Natural killer cell treated with Interleukin-12 subunit alpha and Interleukin-12 subunit beta and Interleukin-15 and Interleukin-18, amount 100 ng/mL, for 72 hours (primary cell): ENCODE measurements around the gene BDH1. TPM values are rescaled to one million over a fixed set of nuclear protein-coding genes. Genes with fewer than 3 reads are reported as not detected.
"Not testable (repeated sequence)": the region's sequence is repeated elsewhere in the genome, so short reads cannot be mapped to it uniquely, and the experiment has no call there.

Experiments
- ATAC-seq, 2 donors: fragments of 150-1000 bp; cut with Tn5 transposase in 1 of 2; sonication (Bioruptor Pico), chemical (Tn5 transposase) in 1 of 2; 2 replicates each; pipeline ENCODE4 v1.10.0; 2021
- DNase-seq: peaks from one replicate; pipeline ENCODE4 v3.0.0; 2022; ENCODE audit warnings: low spot score
- H3K27ac Mint-ChIP-seq, 2 donors: 1 replicate in 1 of 2; 2 replicates in 1 of 2; pipeline ENCODE4 v1.8.0; 2022; ENCODE audit warnings: mixed read lengths in 2 of 2, mild to moderate bottlenecking in 1 of 2, moderate library complexity in 1 of 2
- H3K27me3 Mint-ChIP-seq, 2 donors: 1 replicate in 1 of 2; 2 replicates in 1 of 2; pipeline ENCODE4 v1.8.0; 2022; ENCODE audit warnings: mixed read lengths in 2 of 2
- H3K36me3 Mint-ChIP-seq: one replicate; pipeline ENCODE4 v1.8.0; 2022; ENCODE audit warnings: mixed read lengths
- H3K4me1 Mint-ChIP-seq, 2 donors: 1 replicate in 1 of 2; 2 replicates in 1 of 2; pipeline ENCODE4 v1.8.0; 2022; ENCODE audit warnings: low read depth in 2 of 2, mixed read lengths in 2 of 2, mild to moderate bottlenecking in 1 of 2
- H3K4me3 Mint-ChIP-seq: one replicate; pipeline ENCODE4 v1.8.0; 2022; ENCODE audit warnings: mixed read lengths
- H3K9me3 Mint-ChIP-seq: 2 replicates; pipeline ENCODE4 v1.8.0; 2022; ENCODE audit warnings: mixed read lengths
- total RNA-seq, 2 donors: library from RNA; stranded (reverse); gene quantifications; one replicate each; pipeline ENCODE4 v1.2.3, GENCODE V29; 2022

Gene BDH1
- total RNA-seq, 2 donors from 2014 or later: 62.4 to 136 TPM

DNA sequence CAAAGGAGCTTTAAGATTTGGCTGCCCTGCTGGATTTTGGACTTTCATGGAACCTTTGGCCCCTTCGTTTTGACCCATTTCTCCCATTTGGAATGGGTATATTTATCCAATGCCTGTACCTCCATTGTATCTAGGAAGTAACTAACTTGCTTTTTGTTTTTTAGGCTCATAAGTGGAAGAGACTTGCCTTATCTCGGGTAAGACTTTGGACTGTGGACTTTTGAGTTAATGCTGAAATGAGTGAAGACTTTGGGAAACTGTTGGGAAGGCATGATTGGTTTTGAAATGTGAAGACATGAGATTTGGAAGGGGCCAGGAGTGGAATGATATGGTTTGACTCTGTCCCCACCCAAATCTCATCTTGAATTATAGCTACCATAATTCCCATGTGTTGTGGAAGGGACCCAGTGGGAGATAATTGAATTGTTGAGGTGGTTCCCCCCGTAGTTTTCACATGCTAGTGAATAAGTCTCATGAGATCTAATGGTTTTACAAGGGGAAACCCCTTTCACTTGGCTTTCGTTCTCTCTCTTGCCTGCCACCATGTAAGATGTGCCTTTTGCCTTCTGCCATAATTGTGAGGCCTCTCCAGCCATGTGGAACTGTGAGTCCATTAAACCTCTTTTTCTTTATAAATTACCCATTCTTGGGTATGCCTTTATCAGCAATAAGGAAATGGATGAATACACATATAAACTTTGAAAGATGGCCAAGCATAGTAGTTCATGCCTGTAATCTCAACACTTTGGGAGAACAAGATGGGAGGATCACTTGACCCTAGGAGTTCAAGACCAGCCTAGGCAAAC, 15.5 kb upstream of the BDH1 start:
- not testable (repeated sequence) for DNase-seq, H3K4me3 Mint-ChIP-seq, H3K9me3 Mint-ChIP-seq, H3K4me1 Mint-ChIP-seq, H3K27ac Mint-ChIP-seq, ATAC-seq
- H3K27me3 Mint-ChIP-seq: peaks cover 24 to 38% of the 10 kb centered on the region in 2 donors
- peaks cover 20% of the 10 kb centered on the region for H3K36me3 Mint-ChIP-seq

DNA sequence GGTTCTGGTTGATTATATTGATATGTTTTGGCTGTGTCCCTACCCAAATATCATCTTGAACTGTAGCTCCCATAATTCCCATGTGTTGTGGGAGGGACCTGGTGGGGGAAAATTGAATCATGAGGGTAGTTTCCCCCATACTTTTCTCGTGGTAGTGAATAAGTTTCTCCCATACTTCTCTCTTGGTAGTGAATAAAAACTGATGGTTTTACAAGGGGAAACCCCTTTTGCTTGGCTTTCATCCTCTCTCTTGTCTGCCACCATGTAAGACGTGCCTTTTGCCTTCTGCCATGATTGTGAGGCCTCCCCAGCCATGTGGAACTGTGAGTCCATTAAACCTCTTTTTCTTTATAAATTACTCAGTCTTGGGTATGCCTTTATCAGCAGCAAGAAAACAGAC, 13.7 kb upstream of the BDH1 start:
- peaks cover 20% of the 10 kb centered on the region for H3K36me3 Mint-ChIP-seq
- not testable (repeated sequence) for H3K4me3 Mint-ChIP-seq, DNase-seq, H3K4me1 Mint-ChIP-seq, H3K9me3 Mint-ChIP-seq, H3K27ac Mint-ChIP-seq, ATAC-seq
- H3K27me3 Mint-ChIP-seq: peaks cover 24 to 32% of the 10 kb centered on the region in 2 donors

- H3K27ac Mint-ChIP-seq: no peak overlapping the region
- no peak for DNase-seq
- H3K4me3 Mint-ChIP-seq: no peak overlapping the region
- H3K4me1 Mint-ChIP-seq: no peaks in the 10 kb centered on the region
- peaks cover 29% of the 10 kb centered on the region for H3K36me3 Mint-ChIP-seq
- peaks cover 22 to 35% of the 10 kb centered on the region in 2 donors for H3K27me3 Mint-ChIP-seq
- H3K9me3 Mint-ChIP-seq: no peaks in the 10 kb centered on the region
- no peak for ATAC-seq
These were observed 12.3 kb upstream of the BDH1 start for GRCh38 chr3:197567904-197568681.

DNA sequence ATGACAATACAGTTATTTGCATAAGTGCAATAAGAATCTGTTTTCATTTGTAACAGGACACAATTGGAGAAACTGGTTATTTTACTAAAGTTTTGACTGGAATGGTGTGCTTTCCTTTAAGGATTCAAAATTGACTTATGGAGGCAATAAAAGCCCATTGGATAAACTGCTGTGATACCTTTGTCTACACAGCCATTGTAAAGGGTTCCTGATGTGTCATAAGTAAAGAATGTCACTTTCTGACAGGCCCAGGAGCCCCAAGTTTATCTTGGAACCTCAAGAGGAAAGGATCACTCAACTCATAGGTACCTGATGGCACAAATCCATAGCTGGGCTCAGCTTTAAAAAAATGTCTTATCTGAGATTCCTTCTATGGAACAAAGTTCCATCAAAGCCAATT, 10.4 kb upstream of the BDH1 start:
- ATAC-seq, H3K4me3 Mint-ChIP-seq, DNase-seq, H3K27ac Mint-ChIP-seq, H3K4me1 Mint-ChIP-seq, H3K9me3 Mint-ChIP-seq: not testable (repeated sequence)
- H3K27me3 Mint-ChIP-seq: peaks cover 25 to 49% of the 10 kb centered on the region in 2 donors
- peaks cover 27% of the 10 kb centered on the region for H3K36me3 Mint-ChIP-seq

DNA sequence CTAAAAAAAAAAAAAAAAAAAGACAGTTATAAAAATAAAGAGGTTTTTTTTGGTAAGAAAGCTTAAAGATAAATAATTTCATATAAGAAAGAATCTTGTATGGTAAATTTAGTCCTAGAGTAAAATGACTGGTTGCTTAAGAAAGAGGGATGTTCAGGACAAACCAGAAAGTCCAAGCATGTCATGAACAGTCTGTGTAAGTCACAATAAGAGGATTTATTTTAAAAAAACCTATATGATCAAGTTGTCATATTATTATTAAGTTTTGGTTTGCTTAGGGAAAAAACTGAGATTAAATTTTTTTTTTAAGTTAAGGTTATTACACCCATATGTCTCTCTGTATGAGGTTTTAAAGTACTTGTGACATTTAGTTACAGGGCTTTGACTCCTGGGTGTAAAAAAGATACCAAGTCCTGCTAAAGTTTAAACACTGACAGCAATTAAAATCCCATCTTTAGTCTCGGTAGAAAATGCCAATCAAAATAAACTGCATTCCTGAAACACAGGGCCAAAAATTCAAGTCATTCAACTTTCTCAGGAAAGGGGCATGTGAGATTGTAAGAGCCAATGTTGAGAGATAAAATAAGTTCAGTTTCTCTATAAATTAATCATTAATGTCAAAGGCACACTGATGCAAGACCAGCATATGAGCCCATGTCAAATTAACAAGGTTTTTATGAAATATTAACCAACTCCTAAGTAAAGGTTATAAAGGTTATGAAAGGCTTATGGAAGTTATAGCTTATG, 8.5 kb upstream of the BDH1 start:
- H3K27me3 Mint-ChIP-seq: peaks cover 27 to 45% of the 10 kb centered on the region in 2 donors
- ATAC-seq (no peak), DNase-seq (no peak)
- H3K9me3 Mint-ChIP-seq: no peaks in the 10 kb centered on the region
- no peak overlapping the region for H3K27ac Mint-ChIP-seq
- H3K4me1 Mint-ChIP-seq: peaks cover 5 to 7% of the 10 kb centered on the region in 2 donors
- peaks cover 18% of the 10 kb centered on the region for H3K36me3 Mint-ChIP-seq
- H3K4me3 Mint-ChIP-seq: no peak overlapping the region

- H3K27ac Mint-ChIP-seq: no peak overlapping the region
- DNase-seq (no peak), ATAC-seq (no peak)
- peaks cover 5 to 7% of the 10 kb centered on the region in 2 donors for H3K4me1 Mint-ChIP-seq
- no peaks in the 10 kb centered on the region for H3K9me3 Mint-ChIP-seq
- no peak overlapping the region for H3K4me3 Mint-ChIP-seq
- H3K27me3 Mint-ChIP-seq: peaks cover 33 to 43% of the 10 kb centered on the region in 2 donors
- peaks cover 18% of the 10 kb centered on the region for H3K36me3 Mint-ChIP-seq
These were observed 6.9 kb upstream of the BDH1 start for GRCh38 chr3:197562398-197563251.

DNA sequence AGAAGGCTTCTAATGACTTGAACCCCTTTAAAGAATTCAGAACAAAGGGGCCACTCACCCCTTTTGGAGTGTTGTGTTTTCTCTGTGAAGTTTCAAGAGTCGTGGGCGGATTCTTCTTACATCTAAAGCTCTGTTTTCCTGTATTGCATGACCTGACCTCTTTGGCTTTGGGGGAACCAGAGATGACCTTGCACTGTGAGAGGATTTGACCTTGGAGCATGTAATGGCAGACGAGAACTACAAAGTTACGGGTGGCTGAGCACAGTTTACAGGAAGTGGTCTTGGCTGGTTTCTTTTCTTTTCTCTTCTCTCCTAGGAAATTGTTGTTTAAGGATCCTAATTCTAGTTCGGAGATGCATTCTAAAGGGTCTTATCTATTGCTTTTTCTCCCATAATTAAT, 6.2 kb upstream of the BDH1 start:
- no peaks in the 10 kb centered on the region for H3K9me3 Mint-ChIP-seq
- no peak overlapping the region for H3K4me3 Mint-ChIP-seq
- H3K36me3 Mint-ChIP-seq: peaks cover 14% of the 10 kb centered on the region
- peaks cover 32 to 42% of the 10 kb centered on the region in 2 donors for H3K27me3 Mint-ChIP-seq
- peaks cover 5 to 7% of the 10 kb centered on the region in 2 donors for H3K4me1 Mint-ChIP-seq
- H3K27ac Mint-ChIP-seq: no peak overlapping the region
- DNase-seq (no peak), ATAC-seq (no peak)

- Mint-ChIP-seq H3K27ac (no peak overlapping the region), H3K36me3 (peaks cover 13% of the 10 kb centered on the region), H3K27me3 (peaks cover 31 to 39% of the 10 kb centered on the region in 2 donors), H3K9me3 (no peaks in the 10 kb centered on the region), H3K4me1 (peaks cover 5 to 7% of the 10 kb centered on the region in 2 donors), H3K4me3 (no peak overlapping the region)
- ATAC-seq: no peak
- no peak for DNase-seq
These were observed 3.9 kb upstream of the BDH1 start for GRCh38 chr3:197559651-197560050.

DNA sequence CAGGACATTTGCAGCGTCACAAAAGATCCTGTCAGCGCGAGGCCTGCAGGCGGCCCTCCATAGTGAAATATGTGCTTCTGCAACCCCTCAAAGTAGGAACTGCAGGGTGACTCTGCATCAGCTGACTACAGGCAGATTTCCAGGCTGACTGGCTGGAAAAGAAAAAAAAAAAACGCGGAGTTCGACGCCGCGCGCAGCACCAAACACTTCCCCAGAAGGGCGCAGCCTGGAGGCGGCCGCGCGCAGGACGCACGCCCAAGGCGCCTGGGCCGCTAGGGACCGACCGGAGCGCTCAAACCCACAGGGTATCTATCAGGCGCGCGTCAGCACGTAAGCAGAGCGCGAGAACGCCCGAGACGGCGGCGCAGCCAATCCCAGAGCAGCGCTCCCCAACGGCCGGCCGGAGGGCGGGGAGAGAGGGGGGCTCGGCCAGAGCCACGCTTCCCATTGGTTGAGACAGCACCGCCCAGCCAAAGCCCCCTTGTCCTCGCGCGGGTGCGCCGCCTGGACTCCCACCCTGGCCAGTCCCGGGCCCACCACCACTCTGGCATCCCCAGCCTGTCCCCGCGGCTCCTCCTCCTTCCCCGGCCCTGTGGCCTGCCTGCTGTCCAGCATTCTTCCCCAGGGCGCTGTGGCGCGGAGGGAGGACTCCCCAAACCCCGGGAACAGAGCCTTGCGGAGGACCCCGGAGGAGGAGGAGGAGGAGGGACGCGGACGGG, 1.0 kb downstream of the BDH1 start:
- H3K4me1 Mint-ChIP-seq: peaks cover 11 to 14% of the 10 kb centered on the region in 2 donors
- H3K27ac Mint-ChIP-seq: peak overlapping the region; percentile 72 to 90
- ATAC-seq (peak; percentile 98 to 99), DNase-seq (peak; percentile 96)
- H3K36me3 Mint-ChIP-seq: peaks cover 5% of the 10 kb centered on the region
- peaks cover 13 to 17% of the 10 kb centered on the region in 2 donors for H3K27me3 Mint-ChIP-seq
- peak overlapping the region; percentile 75 for H3K4me3 Mint-ChIP-seq
- no peaks in the 10 kb centered on the region for H3K9me3 Mint-ChIP-seq

- H3K27me3 Mint-ChIP-seq: peaks cover 13% of the 10 kb centered on the region in 2 donors
- no peaks in the 10 kb centered on the region for H3K9me3 Mint-ChIP-seq
- H3K4me1 Mint-ChIP-seq: peaks cover 11 to 14% of the 10 kb centered on the region in 2 donors
- H3K4me3 Mint-ChIP-seq: peak overlapping the region; percentile 75
- H3K36me3 Mint-ChIP-seq: peaks cover 5% of the 10 kb centered on the region
- ATAC-seq: peak in 1 of 2 donors; percentile 13
- DNase-seq: no peak
- H3K27ac Mint-ChIP-seq: peak overlapping the region; percentile 72 to 90
These were observed 1.6 kb downstream of the BDH1 start for GRCh38 chr3:197554196-197554561.

- H3K9me3 Mint-ChIP-seq: no peaks in the 10 kb centered on the region
These were observed 3.6 kb downstream of the BDH1 start for GRCh38 chr3:197552198-197552597.

DNA sequence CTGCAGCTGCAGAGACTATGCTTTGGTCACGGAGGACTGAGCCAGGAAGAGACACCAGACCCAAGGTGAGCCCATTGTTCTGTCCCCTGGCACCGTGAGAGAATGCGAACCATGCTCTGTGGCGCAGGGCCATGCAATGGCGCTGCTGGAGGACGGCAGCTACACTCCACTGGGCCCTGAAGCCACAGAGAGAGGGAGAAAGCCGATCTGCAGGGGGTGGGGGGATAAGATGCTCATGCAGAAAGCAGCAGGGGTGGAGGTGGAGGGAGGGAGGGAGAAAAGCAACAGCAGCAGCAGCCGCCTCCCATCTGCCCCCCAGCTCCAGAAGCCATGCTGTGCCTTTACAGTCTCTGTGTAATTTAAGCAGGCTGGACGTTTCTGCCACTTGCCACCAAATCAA, 5.3 kb downstream of the BDH1 start:
- Mint-ChIP-seq H3K4me3 (no peak overlapping the region), H3K9me3 (no peaks in the 10 kb centered on the region), H3K36me3 (peaks cover 5% of the 10 kb centered on the region), H3K27ac (no peak overlapping the region), H3K27me3 (no peaks in the 10 kb centered on the region), H3K4me1 (peaks cover 11 to 14% of the 10 kb centered on the region in 2 donors)
- no peak for ATAC-seq
- no peak for DNase-seq

More at GRCh38 chr3:197552198-197552597, 3.6 kb downstream of the BDH1 start:
- Mint-ChIP-seq H3K4me3 (no peak overlapping the region), H3K4me1 (peaks cover 11 to 14% of the 10 kb centered on the region in 2 donors), H3K36me3 (peaks cover 5% of the 10 kb centered on the region), H3K27ac (no peak overlapping the region), H3K27me3 (peaks cover 3 to 4% of the 10 kb centered on the region in 2 donors)
- DNase-seq: no peak
- no peak for ATAC-seq
